ENCODE data around the gene GRM8.

Gene GRM8

GRCh38 chr7:127245607-127246006 lies 7.1 kb downstream of the GRM8 start:
- no peak overlapping the region for H3K4me2 ChIP-seq (ENCODE audit: low read depth, low read length, poor library complexity, severe bottlenecking)
- no peaks in the 10 kb centered on the region for H3F3A ChIP-seq (ENCODE audit: low read depth)
- no peaks in the 10 kb centered on the region for H3K79me2 ChIP-seq (ENCODE audit: insufficient read depth, low read length)
- H3K36me3 ChIP-seq (ENCODE audit: insufficient read depth, low read length) = no peaks in the 10 kb centered on the region
- no peak for TF ChIP-seq EZH2phosphoT487 (IDR thresholded peaks at IDR 0.05; ENCODE audit: borderline replicate concordance)
- TF ChIP-seq CTCF (conservative IDR thresholded peaks at IDR 0.05; ENCODE audit: low read length) = no peak
- no peaks in the 10 kb centered on the region for H3K9me3 ChIP-seq (ENCODE audit: insufficient read depth, low read depth, low read length)
- no peak overlapping the region for H3K4me3 ChIP-seq (ENCODE audit: low read length, poor library complexity, severe bottlenecking)
- H3K4me1 ChIP-seq (ENCODE audit: insufficient read depth, low read length, poor library complexity, severe bottlenecking) = no peaks in the 10 kb centered on the region
- H3K9ac ChIP-seq (ENCODE audit: low read depth, low read length, poor library complexity, severe bottlenecking) = no peak overlapping the region
- no peaks in the 10 kb centered on the region for H3K27me3 ChIP-seq (ENCODE audit: insufficient read depth, low read length, poor library complexity, severe bottlenecking)
- no peak overlapping the region for H2AFZ ChIP-seq (ENCODE audit: low read length)
- no peaks in the 10 kb centered on the region for H3K9me2 ChIP-seq (replicated peaks; ENCODE audit: low read depth, low read length)
- H4K20me1 ChIP-seq (ENCODE audit: insufficient read depth, low read length, poor library complexity, severe bottlenecking) = no peaks in the 10 kb centered on the region

GRCh38 chr7:127245002-127245401 lies 7.7 kb downstream of the GRM8 start:
- Histone ChIP-seq H4K20me1 (ENCODE audit: insufficient read depth, low read length, poor library complexity, severe bottlenecking) (no peaks in the 10 kb centered on the region), H3K9me3 (ENCODE audit: insufficient read depth, low read depth, low read length) (no peaks in the 10 kb centered on the region), H3K9ac (ENCODE audit: low read depth, low read length, poor library complexity, severe bottlenecking) (no peak overlapping the region), H3K4me2 (ENCODE audit: low read depth, low read length, poor library complexity, severe bottlenecking) (no peak overlapping the region), H2AFZ (ENCODE audit: low read length) (no peak overlapping the region), H3K9me2 (replicated peaks; ENCODE audit: low read depth, low read length) (no peaks in the 10 kb centered on the region), H3K36me3 (ENCODE audit: insufficient read depth, low read length) (no peaks in the 10 kb centered on the region), H3K4me3 (ENCODE audit: low read length, poor library complexity, severe bottlenecking) (no peak overlapping the region), H3K4me1 (ENCODE audit: insufficient read depth, low read length, poor library complexity, severe bottlenecking) (no peaks in the 10 kb centered on the region), H3K79me2 (ENCODE audit: insufficient read depth, low read length) (no peaks in the 10 kb centered on the region), H3F3A (ENCODE audit: low read depth) (no peaks in the 10 kb centered on the region), H3K27me3 (ENCODE audit: insufficient read depth, low read length, poor library complexity, severe bottlenecking) (no peaks in the 10 kb centered on the region)
- TF ChIP-seq CTCF (conservative IDR thresholded peaks at IDR 0.05; ENCODE audit: low read length) = no peak
- no peak for TF ChIP-seq EZH2phosphoT487 (IDR thresholded peaks at IDR 0.05; ENCODE audit: borderline replicate concordance)

GRCh38 chr7:127239814-127240213 lies 12.9 kb downstream of the GRM8 start:
- Histone ChIP-seq H3K9ac (ENCODE audit: low read depth, low read length, poor library complexity, severe bottlenecking) (no peak overlapping the region), H4K20me1 (ENCODE audit: insufficient read depth, low read length, poor library complexity, severe bottlenecking) (no peaks in the 10 kb centered on the region), H3K27me3 (ENCODE audit: insufficient read depth, low read length, poor library complexity, severe bottlenecking) (no peaks in the 10 kb centered on the region), H2AFZ (ENCODE audit: low read length) (no peak overlapping the region), H3F3A (ENCODE audit: low read depth) (no peaks in the 10 kb centered on the region), H3K4me3 (ENCODE audit: low read length, poor library complexity, severe bottlenecking) (no peak overlapping the region), H3K36me3 (ENCODE audit: insufficient read depth, low read length) (no peaks in the 10 kb centered on the region), H3K4me1 (ENCODE audit: insufficient read depth, low read length, poor library complexity, severe bottlenecking) (no peaks in the 10 kb centered on the region), H3K9me3 (ENCODE audit: insufficient read depth, low read depth, low read length) (no peaks in the 10 kb centered on the region), H3K4me2 (ENCODE audit: low read depth, low read length, poor library complexity, severe bottlenecking) (no peak overlapping the region), H3K9me2 (replicated peaks; ENCODE audit: low read depth, low read length) (no peaks in the 10 kb centered on the region), H3K79me2 (ENCODE audit: insufficient read depth, low read length) (no peaks in the 10 kb centered on the region)
- TF ChIP-seq EZH2phosphoT487 (IDR thresholded peaks at IDR 0.05; ENCODE audit: borderline replicate concordance) (no peak), CTCF (conservative IDR thresholded peaks at IDR 0.05; ENCODE audit: low read length) (peak; percentile 47)
